Psoas muscle (tissue), 8 donors: ENCODE measurements around the gene ZNF487. TPM values are rescaled to one million over a fixed set of nuclear protein-coding genes. Genes with fewer than 3 reads are reported as not detected.
A peak's percentile ranks its signal among the peaks of the same experiment; 100 is the strongest.

Experiments
- ATAC-seq, 4 donors: fragments of 200-7000 bp; cut with Tn5 transposase; one replicate each; pipeline ENCODE4 v1.9.1; 2020; ENCODE audit warnings: moderate library complexity in 3 of 4, mild to moderate bottlenecking in 2 of 4
- DNase-seq, 2 donors: peaks; one replicate each; pipeline ENCODE4 v3.0.0-alpha.2; 2020
- H3K27ac ChIP-seq: fragments of 200-600 bp; one replicate; pipeline ENCODE4 v1.8.0; 2022
- H3K27me3 ChIP-seq, 3 donors: fragments of 200-600 bp in 1 of 3; one replicate each; pipeline versions ENCODE4 v1.6.1 to v1.8.0; 2013 to 2022; ENCODE audit warnings: low read length in 2 of 3, mild to moderate bottlenecking in 2 of 3, moderate library complexity in 1 of 3; ENCODE audit not compliant: insufficient read depth in 3 of 3
- H3K36me3 ChIP-seq, 2 donors: fragments of 200-600 bp in 1 of 2; one replicate each; pipeline versions ENCODE4 v1.6.1 to v1.8.0; 2013 to 2022; ENCODE audit warnings: low read depth in 1 of 2, mild to moderate bottlenecking in 1 of 2, moderate library complexity in 1 of 2; ENCODE audit not compliant: insufficient read depth in 1 of 2
- H3K4me1 ChIP-seq: fragments of 200-600 bp; one replicate; pipeline ENCODE4 v1.8.0; 2022
- H3K4me3 ChIP-seq: fragments of 200-600 bp; one replicate; pipeline ENCODE4 v1.8.0; 2022; ENCODE audit warnings: mild to moderate bottlenecking
- H3K9me3 ChIP-seq: fragments of 200-600 bp; one replicate; pipeline ENCODE4 v1.8.0; 2022
- WGBS, 3 donors: extraction: QIAGEN DNeasy Blood & Tissue Kit; methylation state at CpG; one replicate each; pipeline versions ENCODE4 v1.1.6 to v1.1.7; 2013; 5-methylcytosine and 5-hydroxymethylcytosine counted together
- intact Hi-C, 2 donors: fragments of 100-400 bp; cut with DNase I; formaldehyde crosslinking; loops; one replicate each; pipeline versions ENCODE4 v1.11.0 to v1.14.2; 2022
- polyA plus RNA-seq, 3 donors: library from polyadenylated mRNA; stranded (reverse); fragments of 200-250 nt; gene quantifications; one replicate each; pipeline ENCODE4 v1.2.3, GENCODE V29; 2013
- total RNA-seq, 4 donors: library from RNA; stranded (reverse); fragmentation: NEBNext Ultra II Directional in 2 of 4; extraction: Animal tissue kit (Norgen Biotek cat#: 25700) in 2 of 4; gene quantifications; one replicate each; pipeline versions ENCODE4 v1.2.1 to v1.2.4, GENCODE V29; 2021 to 2023
- TF ChIP-seq, protein P1 (sequence below): fragments of 200-600 bp; IDR thresholded peaks from one replicate; pipeline ENCODE4 v1.8.0; 2022; ENCODE audit warnings: antibody characterized with exemption
- donor health status: healthy with polysubstance abuse.
- donor health status: DM: no; HTN: no; CAD: no; lungs with moderate emphysema.
- donor health status: Bipolar disorder and iron deficiency.
- donor health status: healthy.
- donor health status: DM: yes; HTN: yes; CAD: no.
- donor health status: DM: no; HTN: no; CAD: no.
- donor health status: DM: no; HTN: no; CAD: no.
- donor health status: DM: yes; HTN: yes; CAD: no.

ZNF487 gene
- total and polyA plus RNA-seq, 7 donors = 1.2 to 9.8 (median 2.0) TPM

GRCh38 chr10:43427166-43427825 lies 9.6 kb upstream of the ZNF487 start:
- Histone ChIP-seq H3K4me3 (no peak overlapping the region), H3K36me3 (no peaks in the 10 kb centered on the region), H3K9me3 (no peaks in the 10 kb centered on the region), H3K4me1 (no peaks in the 10 kb centered on the region), H3K27ac (no peak overlapping the region), H3K27me3 (no peaks in the 10 kb centered on the region)
- TF ChIP-seq, protein P1, sequence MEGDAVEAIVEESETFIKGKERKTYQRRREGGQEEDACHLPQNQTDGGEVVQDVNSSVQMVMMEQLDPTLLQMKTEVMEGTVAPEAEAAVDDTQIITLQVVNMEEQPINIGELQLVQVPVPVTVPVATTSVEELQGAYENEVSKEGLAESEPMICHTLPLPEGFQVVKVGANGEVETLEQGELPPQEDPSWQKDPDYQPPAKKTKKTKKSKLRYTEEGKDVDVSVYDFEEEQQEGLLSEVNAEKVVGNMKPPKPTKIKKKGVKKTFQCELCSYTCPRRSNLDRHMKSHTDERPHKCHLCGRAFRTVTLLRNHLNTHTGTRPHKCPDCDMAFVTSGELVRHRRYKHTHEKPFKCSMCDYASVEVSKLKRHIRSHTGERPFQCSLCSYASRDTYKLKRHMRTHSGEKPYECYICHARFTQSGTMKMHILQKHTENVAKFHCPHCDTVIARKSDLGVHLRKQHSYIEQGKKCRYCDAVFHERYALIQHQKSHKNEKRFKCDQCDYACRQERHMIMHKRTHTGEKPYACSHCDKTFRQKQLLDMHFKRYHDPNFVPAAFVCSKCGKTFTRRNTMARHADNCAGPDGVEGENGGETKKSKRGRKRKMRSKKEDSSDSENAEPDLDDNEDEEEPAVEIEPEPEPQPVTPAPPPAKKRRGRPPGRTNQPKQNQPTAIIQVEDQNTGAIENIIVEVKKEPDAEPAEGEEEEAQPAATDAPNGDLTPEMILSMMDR = no peak
- WGBS, 3 donors = 90 to 92% (median 91%) methylated on average over 12 of the region's 12 CpGs
- DNase-seq (no peak), ATAC-seq (no peak)
- intact Hi-C loops = no loop called here

DNA sequence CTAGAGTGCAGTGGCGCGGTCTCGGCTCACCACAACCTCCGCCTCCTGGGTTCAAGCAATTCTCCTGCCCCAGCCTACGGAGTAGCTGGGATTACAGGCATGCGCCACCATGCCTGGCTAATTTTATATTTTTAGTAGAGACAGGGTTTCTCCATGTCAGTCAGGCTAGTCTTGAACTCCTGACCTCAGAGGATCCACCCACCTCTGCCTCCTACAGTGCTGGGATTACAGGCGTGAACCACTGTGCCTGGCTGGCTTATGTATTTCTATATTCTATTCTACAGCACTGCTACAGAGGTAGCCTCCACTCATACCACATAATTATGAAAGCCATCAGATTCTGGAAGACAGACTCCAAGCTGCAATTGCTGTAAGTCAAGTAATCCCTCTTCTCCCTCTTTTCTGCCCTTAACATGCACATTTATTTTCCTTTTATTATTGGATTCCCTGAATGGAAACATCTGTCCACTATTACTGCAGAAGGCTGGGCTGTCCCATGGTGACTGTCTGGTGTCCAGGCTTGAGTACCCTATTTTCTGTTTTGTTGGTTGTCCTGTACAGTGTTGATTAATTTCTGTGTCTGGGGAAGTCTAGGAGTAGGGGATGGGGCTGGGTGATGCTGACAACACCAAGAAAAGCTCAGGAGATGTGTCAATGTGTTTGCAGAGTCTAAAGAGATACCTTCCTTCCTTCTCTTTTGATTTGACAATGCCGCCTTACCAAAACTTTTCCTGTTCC lies 5.8 kb upstream of the ZNF487 start:
- DNase-seq (no peak), ATAC-seq (no peak)
- H3K9me3 ChIP-seq = no peaks in the 10 kb centered on the region
- H3K36me3 ChIP-seq = no peaks in the 10 kb centered on the region
- WGBS, 3 donors = 89 to 97% (median 92%) methylated on average over 8 of the region's 8 CpGs
- no peak overlapping the region for H3K27ac ChIP-seq
- H3K27me3 ChIP-seq = no peaks in the 10 kb centered on the region
- intact Hi-C loops = no loop called here
- TF ChIP-seq, protein P1 = no peak
- no peak overlapping the region for H3K4me3 ChIP-seq
- peaks cover 4% of the 10 kb centered on the region for H3K4me1 ChIP-seq

GRCh38 chr10:43437141-43437870 lies 395 bp downstream of the ZNF487 start:
- Histone ChIP-seq H3K4me3 (peak overlapping the region; percentile 87), H3K27ac (peak overlapping the region; percentile 97), H3K9me3 (no peaks in the 10 kb centered on the region), H3K27me3 (no peaks in the 10 kb centered on the region), H3K36me3 (no peaks in the 10 kb centered on the region), H3K4me1 (peaks cover 12% of the 10 kb centered on the region)
- intact Hi-C loops = loop anchor here in 1 of 2 donors (5.0 kb wide), 1 partner anchor 40 kb away; no protein-coding TSS in a partner anchor
- TF ChIP-seq, protein P1 = no peak
- DNase-seq (no peak), ATAC-seq (no peak)
- WGBS, 3 donors = 6 to 7% (median 6%) methylated on average over 24 to 30 of the region's 30 CpGs

DNA sequence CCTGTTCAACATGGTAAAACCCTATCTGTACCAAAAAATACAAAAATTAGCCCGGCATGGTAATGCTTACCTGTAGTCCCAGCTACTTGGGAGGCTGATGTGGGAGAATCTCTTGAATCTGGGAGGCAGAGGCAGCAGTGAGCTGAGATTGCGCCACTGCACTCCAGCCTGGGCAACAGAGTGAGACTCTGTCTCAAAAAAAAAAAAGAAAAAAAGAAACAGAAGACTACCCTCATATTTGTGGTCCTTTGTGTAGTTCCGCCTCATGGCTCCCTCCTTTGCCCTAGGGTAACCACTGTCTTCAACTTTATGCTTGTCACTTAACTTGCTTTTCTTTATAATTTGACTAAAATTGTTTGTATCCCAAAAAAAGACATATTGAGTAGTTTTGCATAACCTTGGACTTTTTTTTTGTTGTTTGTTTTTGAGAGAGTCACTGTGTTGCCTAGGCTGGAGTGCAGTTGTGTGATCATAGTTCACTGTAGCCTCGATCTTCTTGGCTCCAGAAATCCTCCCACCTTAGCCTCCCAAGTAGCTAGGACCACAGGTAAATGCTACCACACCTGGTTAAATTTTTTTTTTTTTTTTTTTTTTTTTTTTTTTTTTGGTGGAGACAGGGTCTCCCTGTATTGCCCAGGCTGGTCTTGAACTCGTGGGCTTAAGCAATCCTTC lies 3.7 kb downstream of the ZNF487 start:
- no peaks in the 10 kb centered on the region for H3K36me3 ChIP-seq
- no peaks in the 10 kb centered on the region for H3K27me3 ChIP-seq
- H3K9me3 ChIP-seq = no peaks in the 10 kb centered on the region
- DNase-seq = no peak
- H3K4me1 ChIP-seq = peaks cover 8% of the 10 kb centered on the region
- no peak for ATAC-seq
- H3K27ac ChIP-seq = no peak overlapping the region
- intact Hi-C loops = no loop called here
- 84 to 86% (median 84%) methylated on average over 5 of the region's 5 CpGs for WGBS, 3 donors
- no peak overlapping the region for H3K4me3 ChIP-seq
- TF ChIP-seq, protein P1 = no peak
